Putamen (tissue), 1 donor: ENCODE results near the gene MAT1A.

Source experiments
- DNase-seq: peaks from one replicate; pipeline ENCODE4 v3.0.0-alpha.2; 2016; ENCODE audit warnings: low spot score

Gene MAT1A

GRCh38 chr10:80281784-80282765 is 7.4 kb downstream of the MAT1A start:
- no peak for DNase-seq

- no peak for DNase-seq
Measured at GRCh38 chr10:80281292-80281691, 8.2 kb downstream of the MAT1A start.

GRCh38 chr10:80280071-80280800 is 9.2 kb downstream of the MAT1A start:
- DNase-seq: no peak

- no peak for DNase-seq
Measured at GRCh38 chr10:80279146-80279545, 10.3 kb downstream of the MAT1A start.

GRCh38 chr10:80278480-80278879 is 11.0 kb downstream of the MAT1A start:
- no peak for DNase-seq

- no peak for DNase-seq
Measured at GRCh38 chr10:80277567-80278250, 11.7 kb downstream of the MAT1A start.

- no peak for DNase-seq
Measured at GRCh38 chr10:80277016-80277415, 12.4 kb downstream of the MAT1A start.

- no peak for DNase-seq
Measured at GRCh38 chr10:80276335-80276734, 13.1 kb downstream of the MAT1A start.

GRCh38 chr10:80275756-80276155 is 13.7 kb downstream of the MAT1A start:
- DNase-seq: no peak

- DNase-seq: no peak
Measured at GRCh38 chr10:80275135-80275498, 14.3 kb downstream of the MAT1A start.

GRCh38 chr10:80274396-80275134 is 14.9 kb downstream of the MAT1A start:
- no peak for DNase-seq

GRCh38 chr10:80273523-80274170 is 15.8 kb downstream of the MAT1A start:
- DNase-seq: no peak

GRCh38 chr10:80272793-80273522 is 16.5 kb downstream of the MAT1A start:
- DNase-seq: no peak

- DNase-seq: no peak
Measured at GRCh38 chr10:80271416-80271815, 18.0 kb downstream of the MAT1A start.

GRCh38 chr10:80270887-80271286 is 18.6 kb downstream of the MAT1A start:
- DNase-seq: no peak

- DNase-seq: no peak
Measured at GRCh38 chr10:80268938-80269588, 20.4 kb downstream of the MAT1A start.

- no peak for DNase-seq
Measured at GRCh38 chr10:80268266-80268665, 21.2 kb downstream of the MAT1A start.

- no peak for DNase-seq
Measured at GRCh38 chr10:80266513-80266863, 23.0 kb downstream of the MAT1A start.

GRCh38 chr10:80265740-80266512 is 23.5 kb downstream of the MAT1A start:
- no peak for DNase-seq
